Measurements from ENCODE around the gene TRIM15.
"Not testable (repeated sequence)": the region's sequence is repeated elsewhere in the genome, so short reads cannot be mapped to it uniquely, and the experiment has no call there.

TRIM15 gene

GRCh38 chr6:30136570-30137286, 26.6 kb upstream of the TRIM15 start:
- H3K27ac ChIP-seq (replicated peaks): no peak overlapping the region
- no peak for DNase-seq (ENCODE audit: low read depth in 1 of 2, low spot score in 1 of 2)
- TF ChIP-seq POLR2AphosphoS5 (IDR thresholded peaks at IDR 0.05; ENCODE audit: low read depth) (no peak), REST (IDR thresholded peaks at IDR 0.05; ENCODE audit: insufficient replicate concordance, low read depth) (no peak), SPI1 (IDR thresholded peaks at IDR 0.05; ENCODE audit: borderline replicate concordance, low read depth) (no peak), CTCF (IDR thresholded peaks at IDR 0.05; ENCODE audit: insufficient read depth, low read length) (no peak), GABPA (IDR thresholded peaks at IDR 0.05; ENCODE audit: low read depth) (no peak)
- H3K4me3 ChIP-seq (replicated peaks; ENCODE audit: insufficient read depth, low read length): no peak overlapping the region
- H3K27me3 ChIP-seq (ENCODE audit: insufficient read depth, poor library complexity, severe bottlenecking): peaks cover 9% of the 10 kb centered on the region

- not testable (repeated sequence) for H3K27ac ChIP-seq (replicated peaks); H3K27me3 ChIP-seq (ENCODE audit: insufficient read depth, poor library complexity, severe bottlenecking); DNase-seq (ENCODE audit: low read depth in 1 of 2, low spot score in 1 of 2); H3K4me3 ChIP-seq (replicated peaks; ENCODE audit: insufficient read depth, low read length)
Measured at GRCh38 chr6:30140240-30140639, 23.1 kb upstream of the TRIM15 start.

GRCh38 chr6:30142665-30143064, 20.7 kb upstream of the TRIM15 start:
- peaks cover 6% of the 10 kb centered on the region for H3K27me3 ChIP-seq (ENCODE audit: insufficient read depth, poor library complexity, severe bottlenecking)
- no peak overlapping the region for H3K27ac ChIP-seq (replicated peaks)
- no peak overlapping the region for H3K4me3 ChIP-seq (replicated peaks; ENCODE audit: insufficient read depth, low read length)
- no peak for DNase-seq (ENCODE audit: low read depth in 1 of 2, low spot score in 1 of 2)
- TF ChIP-seq SPI1 (IDR thresholded peaks at IDR 0.05; ENCODE audit: borderline replicate concordance, low read depth): no peak

- no peak for TF ChIP-seq GABPA (IDR thresholded peaks at IDR 0.05; ENCODE audit: low read depth)
- TF ChIP-seq CTCF (IDR thresholded peaks at IDR 0.05; ENCODE audit: insufficient read depth, low read length): no peak
- TF ChIP-seq POLR2AphosphoS5 (IDR thresholded peaks at IDR 0.05; ENCODE audit: low read depth): no peak
- no peak for TF ChIP-seq REST (IDR thresholded peaks at IDR 0.05; ENCODE audit: insufficient replicate concordance, low read depth)
- TF ChIP-seq SPI1 (IDR thresholded peaks at IDR 0.05; ENCODE audit: borderline replicate concordance, low read depth): no peak
- Histone ChIP-seq H3K27me3 (ENCODE audit: insufficient read depth, poor library complexity, severe bottlenecking) (peaks cover 6% of the 10 kb centered on the region), H3K27ac (replicated peaks) (no peak overlapping the region), H3K4me3 (replicated peaks; ENCODE audit: insufficient read depth, low read length) (no peak overlapping the region)
- no peak for DNase-seq (ENCODE audit: low read depth in 1 of 2, low spot score in 1 of 2)
Measured at GRCh38 chr6:30143780-30144179, 19.6 kb upstream of the TRIM15 start.

- Histone ChIP-seq H3K4me3 (replicated peaks; ENCODE audit: insufficient read depth, low read length) (no peak overlapping the region), H3K27me3 (ENCODE audit: insufficient read depth, poor library complexity, severe bottlenecking) (peaks cover 6% of the 10 kb centered on the region), H3K27ac (replicated peaks) (no peak overlapping the region)
- DNase-seq (ENCODE audit: low read depth in 1 of 2, low spot score in 1 of 2): no peak
- TF ChIP-seq CTCF (IDR thresholded peaks at IDR 0.05; ENCODE audit: insufficient read depth, low read length) (no peak), GABPA (IDR thresholded peaks at IDR 0.05; ENCODE audit: low read depth) (no peak), REST (IDR thresholded peaks at IDR 0.05; ENCODE audit: insufficient replicate concordance, low read depth) (no peak), POLR2AphosphoS5 (IDR thresholded peaks at IDR 0.05; ENCODE audit: low read depth) (no peak), SPI1 (IDR thresholded peaks at IDR 0.05; ENCODE audit: borderline replicate concordance, low read depth) (no peak)
Measured at GRCh38 chr6:30144811-30145210, 18.5 kb upstream of the TRIM15 start.

Data from HL-60 (cell line).